NCI-H146 treated with DMSO at 0.1 percent for 48 hours (cell line): ENCODE measurements around the gene SAMD13.
A peak's percentile ranks its signal among the peaks of the same experiment; 100 is the strongest.

Source experiments
- DNase-seq: peaks from one replicate; lab custom pipeline; 2025; ENCODE audit not compliant: unreplicated experiment; lab: John Stamatoyannopoulos, UW

Gene SAMD13, protein sequence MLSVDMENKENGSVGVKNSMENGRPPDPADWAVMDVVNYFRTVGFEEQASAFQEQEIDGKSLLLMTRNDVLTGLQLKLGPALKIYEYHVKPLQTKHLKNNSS

GRCh38 chr1:84301004-84301784 lies at the start of gene SAMD13:
SAMD13 (plus strand) TSS chr1:84301708; CDS start chr1:84303235, 1,527 bp downstream.
- peak; percentile 37 for DNase-seq

GRCh38 chr1:84253036-84253435 lies 48.5 kb upstream of the SAMD13 start:
- no peak for DNase-seq

DNA sequence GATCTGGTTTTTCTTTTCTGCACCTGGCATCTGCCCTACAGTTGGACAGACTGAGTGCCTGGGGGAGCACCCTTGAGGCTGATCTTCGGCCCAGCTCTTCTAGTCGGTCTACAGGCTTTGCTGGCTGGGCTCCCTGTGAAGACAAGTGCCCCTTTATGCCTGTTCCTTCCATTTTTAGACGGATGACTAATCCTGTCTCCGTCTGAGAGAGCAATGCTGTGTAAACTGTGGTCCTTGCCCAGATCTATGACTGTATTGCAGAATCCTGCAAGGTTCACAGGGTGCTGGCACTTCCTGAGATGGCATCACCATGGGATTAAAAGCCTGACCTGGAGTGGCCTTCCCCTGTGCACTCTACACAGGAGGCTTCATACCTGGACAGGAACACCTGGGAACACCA lies 47.6 kb upstream of the SAMD13 start:
- DNase-seq: no peak

GRCh38 chr1:84254703-84255238 lies 46.7 kb upstream of the SAMD13 start:
- DNase-seq: no peak

DNA sequence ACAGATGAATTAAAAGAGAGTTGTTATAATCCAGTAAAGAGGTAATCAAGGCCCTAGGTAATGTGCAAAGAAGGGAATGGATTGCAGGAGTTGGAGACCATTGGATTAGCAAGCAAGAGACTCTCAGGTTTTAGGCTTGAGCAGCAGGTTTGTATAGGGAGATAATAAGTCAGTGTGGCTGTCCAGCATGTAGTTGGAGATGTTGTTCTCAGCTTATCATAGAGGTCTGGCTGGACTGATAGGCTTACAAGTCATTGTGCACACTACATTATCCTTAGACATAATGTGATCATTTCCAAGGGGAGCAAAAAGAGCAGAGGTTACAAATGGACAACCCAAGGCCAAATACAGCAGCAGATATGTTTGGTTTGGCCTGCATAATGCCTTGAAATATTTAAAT lies 45.9 kb upstream of the SAMD13 start:
- DNase-seq: no peak

- DNase-seq: no peak
Measured at GRCh38 chr1:84257617-84258016, 43.9 kb upstream of the SAMD13 start.

GRCh38 chr1:84259376-84259775 lies 42.1 kb upstream of the SAMD13 start:
- DNase-seq: peak; percentile 98

- peak; percentile 55 for DNase-seq
Measured at GRCh38 chr1:84259989-84260388, 41.5 kb upstream of the SAMD13 start.

DNA sequence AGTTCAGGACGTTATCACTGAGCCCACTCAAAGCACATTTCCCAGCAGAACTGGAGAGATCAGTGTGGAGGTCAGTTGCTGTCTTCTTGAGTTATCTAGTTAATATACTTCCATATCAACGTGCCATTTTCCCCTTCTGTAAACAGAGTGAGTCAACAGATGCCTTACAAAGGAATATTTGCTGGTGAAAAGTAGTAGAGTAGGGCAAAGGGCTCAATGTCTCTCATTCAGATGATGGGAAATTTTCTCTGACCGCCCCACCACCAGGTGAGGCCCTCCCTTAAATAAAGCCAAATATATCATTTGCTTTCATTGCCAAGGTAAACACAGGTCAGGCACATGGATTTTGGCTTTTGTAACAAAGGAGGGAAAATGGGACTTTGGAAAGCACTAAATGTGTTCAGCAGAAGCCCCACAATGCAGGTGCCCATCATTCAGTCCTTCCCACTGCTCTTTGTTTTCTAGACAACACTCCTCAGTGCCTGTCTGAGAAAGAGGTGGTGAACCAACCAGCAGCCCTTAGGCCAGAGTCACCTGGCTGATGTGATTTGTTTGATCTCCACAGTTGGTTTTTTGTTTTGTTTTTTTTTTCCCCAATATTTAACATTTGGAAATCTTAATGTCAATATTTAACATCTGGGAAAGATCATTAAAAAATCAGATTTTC lies 40.5 kb upstream of the SAMD13 start:
- peak; percentile 96 for DNase-seq

GRCh38 chr1:84264961-84265360 lies 36.5 kb upstream of the SAMD13 start:
- no peak for DNase-seq

GRCh38 chr1:84265867-84266266 lies 35.6 kb upstream of the SAMD13 start:
- DNase-seq: no peak

DNA sequence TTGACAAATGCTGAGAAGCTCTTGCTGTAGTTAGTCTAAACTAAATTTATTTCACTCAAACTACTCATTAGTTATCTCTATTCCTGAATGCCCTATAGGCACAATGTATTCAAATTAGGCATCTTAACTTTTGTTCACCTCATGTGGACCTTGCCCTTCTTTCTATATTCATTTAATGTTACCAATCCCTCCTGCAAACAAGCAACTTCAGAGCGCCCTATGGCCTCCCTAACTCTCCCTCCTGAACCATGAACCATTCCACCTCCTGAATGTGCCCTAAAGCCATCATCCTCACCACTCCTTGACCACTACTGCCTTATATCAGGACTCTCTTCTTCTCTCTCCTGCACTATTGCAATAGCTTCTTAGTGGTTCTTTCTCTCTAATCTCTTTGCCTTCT lies 34.8 kb upstream of the SAMD13 start:
- no peak for DNase-seq

DNA sequence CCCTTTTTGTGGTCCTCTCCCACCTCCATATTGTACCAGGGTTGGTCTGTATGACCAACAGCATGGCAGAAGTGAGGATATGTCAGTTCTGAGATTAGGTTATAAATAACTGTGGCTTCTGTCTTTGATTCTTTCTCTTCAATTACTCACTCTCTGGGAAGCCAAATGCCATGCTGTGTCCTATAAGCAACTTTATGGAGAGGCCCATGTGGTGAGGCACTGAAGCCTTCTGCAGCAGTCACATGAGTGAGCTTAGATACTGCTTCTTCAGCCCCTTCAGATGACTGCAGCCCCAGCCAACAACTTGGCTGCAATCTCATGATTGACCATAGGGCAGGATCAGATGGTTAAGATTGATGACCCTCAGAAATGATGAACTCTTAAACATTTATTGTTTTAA lies 34.0 kb upstream of the SAMD13 start:
- DNase-seq: no peak

- DNase-seq: no peak
Measured at GRCh38 chr1:84268346-84268745, 33.2 kb upstream of the SAMD13 start.

DNA sequence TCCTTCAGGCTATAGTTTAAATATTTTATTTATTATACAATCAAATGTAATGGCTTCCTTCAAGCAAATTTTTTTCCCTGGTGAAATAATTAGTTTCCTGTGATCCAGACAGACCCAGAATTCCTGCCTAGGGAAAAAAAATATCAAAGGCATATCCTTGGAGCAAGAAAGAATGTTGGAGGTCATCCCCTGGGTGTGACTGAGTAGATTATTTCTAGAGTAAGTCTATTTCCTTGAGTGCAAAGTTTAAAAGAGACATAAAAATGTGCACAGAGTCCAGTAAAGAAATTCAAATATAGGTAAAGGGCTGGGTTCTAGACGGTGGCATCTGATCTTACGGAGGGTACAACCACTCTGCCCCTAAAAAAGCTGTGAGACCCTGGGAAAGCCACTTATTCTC lies 32.2 kb upstream of the SAMD13 start:
- no peak for DNase-seq

DNA sequence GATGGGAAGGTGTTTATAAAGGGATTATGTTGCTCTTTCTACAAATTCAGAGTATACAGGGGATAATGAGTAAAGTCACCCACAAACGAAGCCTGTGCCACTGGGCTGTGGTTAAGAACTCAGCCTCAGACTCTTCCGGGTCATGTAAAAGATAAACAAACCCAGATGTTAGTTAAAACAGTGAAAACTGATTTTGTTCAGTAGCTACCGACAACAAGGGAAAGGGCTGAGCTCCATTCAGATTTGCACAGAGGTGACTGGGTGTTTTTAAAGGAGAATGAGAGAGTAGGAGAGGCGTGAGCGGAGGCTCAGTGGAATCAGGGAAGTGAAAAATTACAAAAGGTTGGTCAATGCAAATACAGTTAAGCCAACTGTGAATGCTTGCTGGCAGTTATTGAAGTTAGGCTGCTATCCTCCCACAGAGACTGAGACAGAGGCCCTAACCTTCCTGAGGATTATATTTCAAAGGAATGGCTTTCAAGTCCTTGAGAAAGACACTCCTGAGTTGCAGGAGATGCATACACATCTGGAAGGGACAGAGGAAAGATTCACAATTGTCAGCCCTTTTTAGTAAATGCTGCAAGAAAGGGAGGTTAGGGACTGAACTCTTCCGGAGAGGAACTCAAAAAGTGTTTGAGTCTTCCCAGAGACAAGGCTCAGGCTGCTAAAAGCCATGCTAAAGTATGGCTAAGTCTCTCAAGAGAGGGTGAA lies 29.9 kb upstream of the SAMD13 start:
- peak; percentile 16 for DNase-seq

GRCh38 chr1:84272401-84272800 lies 29.1 kb upstream of the SAMD13 start:
- peak; percentile 67 for DNase-seq

DNA sequence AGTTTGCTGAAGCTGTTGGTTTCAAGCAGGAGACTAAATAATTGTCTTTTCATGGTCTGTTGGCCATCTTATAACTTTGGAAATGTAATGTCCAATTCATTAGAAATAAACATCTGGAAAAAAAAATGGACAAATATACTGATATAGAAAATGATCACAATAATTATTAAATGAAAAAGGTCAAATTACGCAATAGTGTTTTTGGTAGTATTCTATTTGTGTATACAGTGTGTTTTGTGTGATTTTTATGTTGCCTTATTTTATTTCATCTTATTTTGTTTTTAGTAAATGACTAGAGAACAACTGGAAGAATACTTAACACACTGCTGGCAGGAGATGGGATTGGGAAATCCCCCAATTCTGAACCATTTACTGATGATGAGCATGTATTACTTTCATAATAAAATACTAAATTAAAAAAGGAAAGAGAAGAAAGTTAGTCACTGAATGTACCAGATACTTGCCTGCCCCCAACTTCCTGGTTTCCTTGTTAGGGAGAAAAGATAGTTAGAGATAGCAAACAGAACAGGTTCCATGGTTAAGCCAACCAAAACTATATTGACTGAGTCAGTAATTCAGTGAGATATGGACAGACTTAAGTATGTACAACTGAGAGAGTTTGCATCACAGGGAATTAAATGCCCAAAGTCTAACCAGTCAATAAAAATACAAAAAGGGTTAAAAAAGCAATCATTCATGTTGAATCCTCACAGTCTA lies 24.0 kb upstream of the SAMD13 start:
- DNase-seq: no peak

DNA sequence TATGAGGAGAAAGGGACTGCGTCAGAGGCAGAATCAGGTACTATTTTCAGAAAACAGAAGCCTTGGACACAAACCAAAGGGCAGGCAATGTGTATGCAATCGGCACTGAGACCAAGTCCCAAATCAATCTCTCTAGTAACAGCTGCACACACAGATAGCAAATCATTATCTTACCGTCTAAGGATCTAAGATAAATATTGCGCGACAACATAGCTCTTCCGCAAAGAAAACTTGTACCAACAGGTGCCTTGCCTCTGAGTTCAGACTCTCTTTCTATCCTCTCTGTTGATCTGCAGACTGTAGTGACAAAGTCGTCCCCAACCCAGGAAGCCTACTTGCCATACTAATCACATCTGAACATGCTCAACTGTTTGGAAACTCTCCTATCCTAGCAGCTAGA lies 22.6 kb upstream of the SAMD13 start:
- no peak for DNase-seq

- DNase-seq: no peak
Measured at GRCh38 chr1:84280912-84281311, 20.6 kb upstream of the SAMD13 start.

- no peak for DNase-seq
Measured at GRCh38 chr1:84282780-84283333, 18.7 kb upstream of the SAMD13 start.
